ENCODE data around the gene CHD5.

The CHD5 gene

DNA sequence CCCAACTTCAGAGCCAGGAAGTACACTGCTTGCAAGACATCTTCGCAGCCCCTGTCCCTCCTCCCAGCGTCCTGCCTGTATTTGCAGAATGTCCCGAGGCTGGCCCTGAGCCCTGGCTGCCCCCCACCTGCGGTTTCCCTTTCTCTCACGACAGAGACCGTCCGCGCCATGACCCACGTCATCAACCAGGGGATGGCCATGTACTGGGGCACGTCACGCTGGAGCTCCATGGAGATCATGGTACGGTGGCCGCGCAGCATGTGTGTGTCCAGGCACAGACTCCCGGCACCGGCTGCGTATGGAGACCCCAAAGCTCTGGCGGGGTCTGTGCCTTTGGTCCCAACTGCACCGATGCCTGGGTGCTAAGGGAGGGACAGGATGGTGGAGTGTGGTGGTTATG, 85.9 kb downstream of the CHD5 start:
- Mint-ChIP-seq H3K36me3 (ENCODE audit: low read depth) (no peaks in the 10 kb centered on the region), H3K4me3 (no peak overlapping the region), H3K9me3 (no peaks in the 10 kb centered on the region), H3K27ac (no peak overlapping the region), H3K27me3 (ENCODE audit: low read depth) (peaks cover 39% of the 10 kb centered on the region), H3K4me1 (peaks cover 15% of the 10 kb centered on the region)
- TF ChIP-seq, protein P1, sequence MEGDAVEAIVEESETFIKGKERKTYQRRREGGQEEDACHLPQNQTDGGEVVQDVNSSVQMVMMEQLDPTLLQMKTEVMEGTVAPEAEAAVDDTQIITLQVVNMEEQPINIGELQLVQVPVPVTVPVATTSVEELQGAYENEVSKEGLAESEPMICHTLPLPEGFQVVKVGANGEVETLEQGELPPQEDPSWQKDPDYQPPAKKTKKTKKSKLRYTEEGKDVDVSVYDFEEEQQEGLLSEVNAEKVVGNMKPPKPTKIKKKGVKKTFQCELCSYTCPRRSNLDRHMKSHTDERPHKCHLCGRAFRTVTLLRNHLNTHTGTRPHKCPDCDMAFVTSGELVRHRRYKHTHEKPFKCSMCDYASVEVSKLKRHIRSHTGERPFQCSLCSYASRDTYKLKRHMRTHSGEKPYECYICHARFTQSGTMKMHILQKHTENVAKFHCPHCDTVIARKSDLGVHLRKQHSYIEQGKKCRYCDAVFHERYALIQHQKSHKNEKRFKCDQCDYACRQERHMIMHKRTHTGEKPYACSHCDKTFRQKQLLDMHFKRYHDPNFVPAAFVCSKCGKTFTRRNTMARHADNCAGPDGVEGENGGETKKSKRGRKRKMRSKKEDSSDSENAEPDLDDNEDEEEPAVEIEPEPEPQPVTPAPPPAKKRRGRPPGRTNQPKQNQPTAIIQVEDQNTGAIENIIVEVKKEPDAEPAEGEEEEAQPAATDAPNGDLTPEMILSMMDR (IDR thresholded peaks at IDR 0.05; ENCODE audit: unreplicated experiment in 3 of 3) = no peak

GRCh38 chr1:6093611-6094010, 86.5 kb downstream of the CHD5 start:
- Mint-ChIP-seq H3K4me1 (peaks cover 15% of the 10 kb centered on the region), H3K27me3 (ENCODE audit: low read depth) (peaks cover 39% of the 10 kb centered on the region), H3K4me3 (no peak overlapping the region), H3K9me3 (no peaks in the 10 kb centered on the region), H3K27ac (no peak overlapping the region), H3K36me3 (ENCODE audit: low read depth) (no peaks in the 10 kb centered on the region)
- TF ChIP-seq, protein P1 (IDR thresholded peaks at IDR 0.05; ENCODE audit: unreplicated experiment in 3 of 3) = no peak

- TF ChIP-seq, protein P1 (IDR thresholded peaks at IDR 0.05; ENCODE audit: unreplicated experiment in 3 of 3) = no peak
- Mint-ChIP-seq H3K27ac (no peak overlapping the region), H3K9me3 (no peaks in the 10 kb centered on the region), H3K4me1 (peaks cover 15% of the 10 kb centered on the region), H3K4me3 (no peak overlapping the region), H3K27me3 (ENCODE audit: low read depth) (peaks cover 39% of the 10 kb centered on the region), H3K36me3 (ENCODE audit: low read depth) (no peaks in the 10 kb centered on the region)
These were observed 87.0 kb downstream of the CHD5 start for GRCh38 chr1:6093071-6093470.

- H3K27ac Mint-ChIP-seq = no peak overlapping the region
- no peaks in the 10 kb centered on the region for H3K9me3 Mint-ChIP-seq
- peaks cover 20% of the 10 kb centered on the region for H3K4me1 Mint-ChIP-seq
- no peak overlapping the region for H3K4me3 Mint-ChIP-seq
- TF ChIP-seq, protein P1 (IDR thresholded peaks at IDR 0.05; ENCODE audit: unreplicated experiment in 3 of 3) = no peak
- peaks cover 40% of the 10 kb centered on the region for H3K27me3 Mint-ChIP-seq (ENCODE audit: low read depth)
- H3K36me3 Mint-ChIP-seq (ENCODE audit: low read depth) = no peaks in the 10 kb centered on the region
These were observed 87.9 kb downstream of the CHD5 start for GRCh38 chr1:6092211-6092610.

DNA sequence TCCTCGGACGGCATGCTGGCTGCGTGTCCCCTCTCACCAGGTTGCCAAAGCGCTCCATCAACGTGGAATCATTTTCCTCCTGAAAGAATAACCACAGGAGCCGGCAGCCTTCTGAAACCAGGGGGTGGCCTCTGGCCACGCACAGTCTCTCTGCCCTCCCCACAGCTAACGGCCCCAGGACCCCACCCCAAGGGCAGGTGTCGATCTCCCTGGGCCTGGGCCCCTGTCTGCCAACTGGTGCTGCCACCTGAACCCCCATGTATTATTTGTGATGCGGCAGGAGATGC, 88.4 kb downstream of the CHD5 start:
- no peaks in the 10 kb centered on the region for H3K9me3 Mint-ChIP-seq
- peaks cover 24% of the 10 kb centered on the region for H3K4me1 Mint-ChIP-seq
- H3K4me3 Mint-ChIP-seq = no peak overlapping the region
- TF ChIP-seq, protein P1 (IDR thresholded peaks at IDR 0.05; ENCODE audit: unreplicated experiment in 3 of 3) = no peak
- peaks cover 44% of the 10 kb centered on the region for H3K27me3 Mint-ChIP-seq (ENCODE audit: low read depth)
- H3K27ac Mint-ChIP-seq = no peak overlapping the region
- no peaks in the 10 kb centered on the region for H3K36me3 Mint-ChIP-seq (ENCODE audit: low read depth)

DNA sequence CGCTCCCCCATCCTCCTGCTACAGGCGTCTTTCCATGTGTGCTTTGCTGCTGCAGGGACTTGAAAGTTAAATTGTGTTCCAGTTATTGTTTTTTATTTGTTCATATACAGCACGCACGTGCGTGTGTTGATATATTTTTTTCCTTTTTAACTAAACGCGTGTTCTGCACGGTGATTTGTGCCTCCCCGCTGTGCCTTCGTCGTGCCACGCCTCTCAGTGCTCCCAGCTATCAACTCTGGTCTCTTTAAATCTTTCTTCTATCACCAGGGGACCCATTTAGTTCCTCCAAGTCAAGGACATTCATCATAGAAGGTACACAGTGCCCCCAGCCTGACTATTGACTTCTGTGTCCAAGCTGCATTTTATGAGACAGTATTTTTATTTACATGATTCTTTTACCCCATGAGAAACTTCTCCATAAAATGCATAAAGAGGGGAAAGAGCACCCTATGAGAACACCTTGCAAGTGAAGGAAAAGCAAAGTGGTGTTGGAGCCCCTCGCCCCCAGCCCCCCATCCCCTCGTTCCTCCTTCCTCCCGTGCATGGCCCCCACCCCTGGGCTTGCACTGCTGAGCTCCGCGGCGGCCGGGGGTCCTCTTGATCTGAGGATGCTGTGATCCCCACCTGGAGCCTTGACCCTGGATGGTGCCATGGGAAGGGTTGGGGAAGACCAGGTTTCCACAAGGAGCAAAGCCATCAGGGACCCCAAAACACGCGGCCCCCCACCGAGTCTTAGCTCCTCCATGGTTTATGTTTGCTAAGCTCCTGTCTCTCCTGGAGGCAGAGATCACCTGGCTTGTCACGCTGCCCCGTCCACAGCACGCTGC, 88.9 kb downstream of the CHD5 start:
- Mint-ChIP-seq H3K4me1 (peaks cover 27% of the 10 kb centered on the region), H3K36me3 (ENCODE audit: low read depth) (no peaks in the 10 kb centered on the region), H3K27me3 (ENCODE audit: low read depth) (peaks cover 47% of the 10 kb centered on the region), H3K9me3 (no peaks in the 10 kb centered on the region), H3K4me3 (no peak overlapping the region), H3K27ac (no peak overlapping the region)
- TF ChIP-seq, protein P1 (IDR thresholded peaks at IDR 0.05; ENCODE audit: unreplicated experiment in 3 of 3) = no peak

Data from nephron (organoid).